Mesenchymal stem cell (in vitro differentiated cells and primary cell): Measurements from ENCODE around the gene EPHA2.

Source experiments
- DNase-seq: peaks from one replicate; pipeline ENCODE4 v3.0.0-alpha.2; 2013
- H2AFZ ChIP-seq: one replicate; pipeline ENCODE4 v1.6.1; 2013; ENCODE audit warnings: low read depth, mild to moderate bottlenecking, control low read depth, inconsistent platforms, low read length, moderate library complexity
- H2AK5ac ChIP-seq: 2 replicates; pipeline ENCODE4 v1.6.1; 2013; ENCODE audit warnings: low read length, moderate library complexity, mild to moderate bottlenecking, inconsistent platforms; ENCODE audit not compliant: severe bottlenecking
- H2BK120ac ChIP-seq: one replicate; pipeline ENCODE4 v1.6.1; 2013; ENCODE audit warnings: low read depth, mild to moderate bottlenecking, inconsistent platforms, low read length, moderate library complexity
- H2BK12ac ChIP-seq, 2 experiments: one replicate each; pipeline ENCODE4 v1.6.1; 2013; ENCODE audit warnings: inconsistent platforms in 2 of 2, low read length in 2 of 2, mild to moderate bottlenecking in 2 of 2, moderate library complexity in 2 of 2, control low read depth in 1 of 2
- H2BK15ac ChIP-seq: one replicate; pipeline ENCODE4 v1.6.1; 2013; ENCODE audit warnings: mild to moderate bottlenecking, low read depth, inconsistent platforms; ENCODE audit not compliant: poor library complexity, severe bottlenecking
- H2BK5ac ChIP-seq: 2 replicates; pipeline ENCODE4 v1.6.1; 2013; ENCODE audit warnings: low read depth, mild to moderate bottlenecking, low read length, control low read depth, inconsistent platforms; ENCODE audit not compliant: poor library complexity, severe bottlenecking
- H3K14ac ChIP-seq, 2 experiments: one replicate each; pipeline ENCODE4 v1.6.1; 2013; ENCODE audit warnings: inconsistent platforms in 2 of 2, low read length in 2 of 2, control low read depth in 1 of 2, mild to moderate bottlenecking in 1 of 2, moderate library complexity in 1 of 2
- H3K18ac ChIP-seq, 2 experiments: one replicate each; pipeline ENCODE4 v1.6.1; 2013; ENCODE audit warnings: inconsistent platforms in 2 of 2, low read length in 2 of 2, control low read depth in 1 of 2, low read depth in 1 of 2, mild to moderate bottlenecking in 1 of 2
- H3K23ac ChIP-seq, 2 experiments: one replicate each; pipeline ENCODE4 v1.6.1; 2013; ENCODE audit warnings: inconsistent platforms in 2 of 2, low read length in 2 of 2, mild to moderate bottlenecking in 2 of 2, moderate library complexity in 2 of 2, control low read depth in 1 of 2
- H3K27ac ChIP-seq: 2 replicates; pipeline ENCODE4 v1.5.1; 2013; ENCODE audit warnings: mild to moderate bottlenecking, moderate library complexity, low read length, control low read depth, inconsistent platforms; ENCODE audit not compliant: poor library complexity, severe bottlenecking
- H3K27me3 ChIP-seq, 2 experiments: 2 replicates each; pipeline versions ENCODE4 v1.6.1 to v1.7.0; 2013; ENCODE audit warnings: low read length in 2 of 2, mild to moderate bottlenecking in 2 of 2, moderate library complexity in 2 of 2, control low read depth in 1 of 2, inconsistent platforms in 1 of 2; ENCODE audit not compliant: control insufficient read depth in 1 of 2, insufficient read depth in 1 of 2
- H3K36me3 ChIP-seq, 2 experiments: 2 replicates each; pipeline versions ENCODE4 v1.6.1 to v1.7.0; 2013; ENCODE audit warnings: low read length in 2 of 2, control low read depth in 1 of 2, inconsistent platforms in 1 of 2, low read depth in 1 of 2, mild to moderate bottlenecking in 1 of 2; ENCODE audit not compliant: insufficient read depth in 2 of 2, control insufficient read depth in 1 of 2
- H3K4ac ChIP-seq, 2 experiments: one replicate each; pipeline ENCODE4 v1.6.1; 2013; ENCODE audit warnings: inconsistent platforms in 2 of 2, low read length in 2 of 2, mild to moderate bottlenecking in 2 of 2, moderate library complexity in 2 of 2, control low read depth in 1 of 2, low read depth in 1 of 2
- H3K4me1 ChIP-seq: 2 replicates; pipeline ENCODE4 v1.6.1; 2013; ENCODE audit warnings: low read depth, low read length, control low read depth; ENCODE audit not compliant: control insufficient read depth, insufficient read depth
- H3K4me2 ChIP-seq: 2 replicates; pipeline ENCODE4 v1.6.1; 2013; ENCODE audit warnings: low read length, mild to moderate bottlenecking, inconsistent platforms; ENCODE audit not compliant: poor library complexity, severe bottlenecking
- H3K4me3 ChIP-seq, 2 experiments: 2 replicates each; pipeline versions ENCODE4 v1.5.1 to v1.7.0; 2013; ENCODE audit warnings: low read length in 2 of 2, mild to moderate bottlenecking in 2 of 2, control low read depth in 1 of 2, low read depth in 1 of 2; ENCODE audit not compliant: insufficient read depth in 1 of 2
- H3K79me1 ChIP-seq: replicated peaks from 2 replicates; pipeline ENCODE4 v1.6.1; 2013; ENCODE audit warnings: mild to moderate bottlenecking, control low read depth, low read length, inconsistent platforms; ENCODE audit not compliant: poor library complexity, severe bottlenecking
- H3K9ac ChIP-seq: 2 replicates; pipeline ENCODE4 v1.7.0; 2013; ENCODE audit warnings: mild to moderate bottlenecking, low read length, moderate library complexity
- H3K9me3 ChIP-seq: 2 replicates; pipeline ENCODE4 v1.7.0; 2013; ENCODE audit warnings: mild to moderate bottlenecking, low read length; ENCODE audit not compliant: control insufficient read depth
- H4K8ac ChIP-seq: one replicate; pipeline ENCODE4 v1.6.1; 2013; ENCODE audit warnings: inconsistent platforms, mild to moderate bottlenecking, low read length, moderate library complexity
- H4K91ac ChIP-seq: one replicate; pipeline ENCODE4 v1.6.1; 2013; ENCODE audit warnings: mild to moderate bottlenecking, low read length, inconsistent platforms
- WGBS: methylation state at CpG from one replicate; pipeline ENCODE4 v1.1.7; 2013; ENCODE audit warnings: mixed read lengths; 5-methylcytosine and 5-hydroxymethylcytosine counted together

EPHA2 gene

DNA sequence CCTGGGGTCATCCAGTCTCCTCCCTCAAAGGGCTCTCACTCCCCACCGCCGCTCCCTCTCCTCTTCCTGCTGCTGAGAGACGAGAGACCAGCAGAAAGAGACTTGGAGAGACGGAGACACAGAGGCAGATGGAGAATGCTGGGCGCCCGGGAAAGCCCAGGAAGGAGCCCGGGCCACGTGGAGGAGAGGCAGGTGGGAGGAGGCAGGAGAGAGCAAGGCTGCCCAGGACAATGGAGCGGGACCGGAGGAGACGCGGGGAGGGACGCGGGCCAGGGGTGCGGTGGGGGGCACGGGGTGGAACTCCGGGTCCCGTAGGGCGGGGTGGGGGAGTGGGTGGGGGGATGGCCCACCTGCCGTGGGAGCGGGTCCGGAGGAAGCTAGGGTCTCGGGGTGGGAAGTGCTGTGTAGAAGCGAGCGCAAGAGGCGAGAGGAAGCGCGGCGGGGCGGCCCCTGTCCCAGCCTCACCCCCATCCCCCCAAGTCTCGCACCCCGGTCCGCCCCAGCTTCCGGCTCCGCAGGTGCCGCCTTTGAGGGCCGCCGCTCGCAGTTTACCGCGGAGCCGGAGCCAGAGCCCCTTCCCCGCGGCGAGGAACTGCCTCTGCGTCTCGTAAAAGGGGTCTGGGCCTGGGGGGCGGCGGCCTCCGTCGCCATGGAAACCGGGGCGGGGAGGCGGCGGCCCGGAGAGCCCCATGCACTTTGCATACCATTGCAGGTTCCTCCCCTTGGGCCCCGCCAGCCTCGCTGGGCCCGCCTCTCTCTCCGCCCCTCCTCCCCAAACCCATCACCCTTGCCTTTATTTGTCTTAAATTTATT lies 11.7 kb upstream of the EPHA2 start:
- Histone ChIP-seq H4K91ac (peak overlapping the region; percentile 89), H4K8ac (peak overlapping the region; percentile 86), H3K4me2 (peak overlapping the region; percentile 70), H3K36me3 (no peaks in the 10 kb centered on the region), H2BK12ac (peak overlapping the region in 1 of 2 experiments; percentile 51), H3K9me3 (no peaks in the 10 kb centered on the region), H3K23ac (no peak overlapping the region), H2BK15ac (peak overlapping the region; percentile 60), H3K9ac (no peak overlapping the region), H2AFZ (no peak overlapping the region), H3K4ac (peak overlapping the region; percentile 54 to 81), H3K4me1 (peaks cover 28% of the 10 kb centered on the region), H2BK120ac (peak overlapping the region; percentile 56), H3K79me1 (peaks cover 4% of the 10 kb centered on the region), H3K4me3 (peak overlapping the region; percentile 33 to 66), H3K27ac (no peak overlapping the region), H3K27me3 (peaks cover 0 to 10% of the 10 kb centered on the region in 2 experiments), H3K14ac (no peak overlapping the region), H3K18ac (peak overlapping the region; percentile 74 to 83), H2BK5ac (peak overlapping the region; percentile 77), H2AK5ac (no peak overlapping the region)
- DNase-seq: peak; percentile 56
- 2% methylated on average over 34 of the region's 60 CpGs for WGBS

DNA sequence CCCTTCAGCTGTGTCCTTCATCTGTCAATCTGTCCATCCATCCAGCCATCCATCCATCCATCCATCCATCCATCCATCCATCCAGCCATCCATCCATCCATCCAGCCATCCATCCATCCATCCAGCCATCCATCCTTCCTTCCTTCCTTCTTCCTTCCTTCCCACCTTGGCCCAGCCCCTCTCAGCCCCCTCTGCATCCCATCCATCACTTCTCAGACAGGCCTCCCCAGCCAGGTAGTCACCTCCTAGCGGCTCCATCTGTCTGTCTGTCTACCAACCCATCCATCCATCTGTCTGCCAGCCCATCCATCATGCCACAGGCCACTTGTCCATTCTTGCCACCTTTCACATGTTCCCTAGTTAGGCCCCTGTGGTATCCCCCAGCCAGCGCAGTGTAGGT lies 10.2 kb upstream of the EPHA2 start:
- Histone ChIP-seq H4K8ac (no peak overlapping the region), H3K4me2 (no peak overlapping the region), H3K27me3 (peaks cover 0 to 10% of the 10 kb centered on the region in 2 experiments), H3K4me3 (no peak overlapping the region), H3K18ac (peak overlapping the region in 1 of 2 experiments; percentile 35), H3K9me3 (no peaks in the 10 kb centered on the region), H4K91ac (peak overlapping the region; percentile 66), H3K23ac (no peak overlapping the region), H3K4me1 (peaks cover 27% of the 10 kb centered on the region), H2BK12ac (peak overlapping the region in 1 of 2 experiments; percentile 37), H3K9ac (no peak overlapping the region), H2BK5ac (no peak overlapping the region), H2BK120ac (peak overlapping the region; percentile 19), H3K4ac (no peak overlapping the region), H3K79me1 (peaks cover 4% of the 10 kb centered on the region), H2AK5ac (peak overlapping the region; percentile 61), H2AFZ (no peak overlapping the region), H3K14ac (peak overlapping the region in 1 of 2 experiments; percentile 79), H3K27ac (no peak overlapping the region), H2BK15ac (no peak overlapping the region), H3K36me3 (no peaks in the 10 kb centered on the region)
- WGBS: 50% methylated on average over 2 of the region's 2 CpGs
- DNase-seq: no peak

DNA sequence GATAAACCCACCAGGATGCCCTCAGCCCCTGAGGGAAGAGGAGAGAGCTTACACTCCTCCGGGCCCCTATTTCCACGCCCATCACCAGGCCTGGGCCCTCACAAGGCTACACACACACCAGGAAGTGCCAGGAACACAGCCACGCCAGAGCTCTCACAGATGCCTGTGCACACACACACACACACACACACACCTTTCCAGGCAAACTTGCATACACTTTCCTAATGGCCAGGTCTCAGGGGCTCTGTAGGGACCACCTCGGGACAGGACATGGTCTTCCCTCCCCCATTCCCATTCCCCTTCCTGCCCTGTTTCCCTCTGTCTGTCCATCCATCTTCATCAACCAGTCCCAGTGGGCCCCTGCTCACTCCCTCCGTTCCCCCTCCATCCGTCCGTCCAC lies 9.7 kb upstream of the EPHA2 start:
- Histone ChIP-seq H3K4me2 (no peak overlapping the region), H2AFZ (no peak overlapping the region), H2BK12ac (peak overlapping the region; percentile 20 to 79), H2BK5ac (peak overlapping the region; percentile 22), H3K27me3 (peaks cover 0 to 10% of the 10 kb centered on the region in 2 experiments), H3K23ac (no peak overlapping the region), H2BK120ac (peak overlapping the region; percentile 2), H4K91ac (peak overlapping the region; percentile 73), H3K36me3 (no peaks in the 10 kb centered on the region), H3K9me3 (no peaks in the 10 kb centered on the region), H3K4ac (peak overlapping the region; percentile 2 to 56), H3K18ac (peak overlapping the region; percentile 19 to 82), H2BK15ac (peak overlapping the region; percentile 34), H3K14ac (no peak overlapping the region), H2AK5ac (peak overlapping the region; percentile 47), H3K9ac (no peak overlapping the region), H3K27ac (no peak overlapping the region), H3K4me1 (peaks cover 27% of the 10 kb centered on the region), H4K8ac (peak overlapping the region; percentile 19), H3K79me1 (peaks cover 4% of the 10 kb centered on the region), H3K4me3 (no peak overlapping the region)
- whole genome bisulfite sequencing: 82% methylated on average over 7 of the region's 7 CpGs
- no peak for DNase-seq

DNA sequence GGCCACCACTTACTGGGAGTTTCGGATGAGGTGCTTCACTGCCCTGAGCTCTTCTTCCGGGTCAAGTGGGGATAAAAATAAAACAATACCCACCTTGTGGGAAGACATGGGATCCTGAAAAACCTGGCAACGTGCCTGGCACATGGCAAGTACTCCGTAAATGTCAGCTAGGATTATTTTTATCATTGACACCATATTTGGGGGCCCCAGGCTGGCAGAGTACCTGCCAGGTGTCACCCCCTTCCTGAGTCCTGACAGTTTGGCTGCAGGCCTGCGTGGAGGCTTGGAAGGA lies 9.2 kb upstream of the EPHA2 start:
- Histone ChIP-seq H2AK5ac (peak overlapping the region; percentile 12), H3K4me3 (no peak overlapping the region), H2BK5ac (no peak overlapping the region), H3K4ac (peak overlapping the region; percentile 56 to 68), H3K27ac (no peak overlapping the region), H3K4me2 (no peak overlapping the region), H3K36me3 (no peaks in the 10 kb centered on the region), H3K9me3 (no peaks in the 10 kb centered on the region), H3K14ac (no peak overlapping the region), H2BK120ac (no peak overlapping the region), H2AFZ (no peak overlapping the region), H3K79me1 (peaks cover 4% of the 10 kb centered on the region), H3K4me1 (peaks cover 27% of the 10 kb centered on the region), H2BK15ac (peak overlapping the region; percentile 33), H3K9ac (no peak overlapping the region), H3K27me3 (peaks cover 0 to 10% of the 10 kb centered on the region in 2 experiments), H3K18ac (peak overlapping the region; percentile 19 to 82), H4K8ac (no peak overlapping the region), H4K91ac (peak overlapping the region; percentile 20), H3K23ac (no peak overlapping the region), H2BK12ac (peak overlapping the region; percentile 79 to 90)
- DNase-seq: no peak
- WGBS: 70% methylated on average over 4 of the region's 5 CpGs
